AG10803 (cell line): Measurements from ENCODE around the gene SLC5A6.
A peak's percentile ranks its signal among the peaks of the same experiment; 100 is the strongest.

ENCODE experiments used
- DNase-seq: peaks from one replicate; pipeline ENCODE4 v3.0.0; 2010; ENCODE audit warnings: low read depth
- H3K4me3 ChIP-seq: 2 replicates; pipeline ENCODE4 v1.5.1; 2011; ENCODE audit warnings: mild to moderate bottlenecking, low read length, control low read depth
- CTCF ChIP-seq: conservative IDR thresholded peaks from 2 replicates; pipeline ENCODE4 v1.5.1; 2011; ENCODE audit warnings: mild to moderate bottlenecking, low read length, control low read depth, inconsistent platforms

SLC5A6 gene

GRCh38 chr2:27222407-27222806, 10.3 kb upstream of the SLC5A6 start:
- DNase-seq: no peak
- H3K4me3 ChIP-seq: no peak overlapping the region
- TF ChIP-seq CTCF: no peak

- no peak for TF ChIP-seq CTCF
- no peak for DNase-seq
- no peak overlapping the region for H3K4me3 ChIP-seq
Observed at GRCh38 chr2:27221166-27221565, 9.1 kb upstream of the SLC5A6 start.

GRCh38 chr2:27220091-27220490, 8.0 kb upstream of the SLC5A6 start:
- H3K4me3 ChIP-seq: no peak overlapping the region
- DNase-seq: no peak
- TF ChIP-seq CTCF: no peak

GRCh38 chr2:27219091-27219490, 7.0 kb upstream of the SLC5A6 start:
- no peak overlapping the region for H3K4me3 ChIP-seq
- DNase-seq: no peak
- no peak for TF ChIP-seq CTCF

GRCh38 chr2:27218614-27219013, 6.5 kb upstream of the SLC5A6 start:
- H3K4me3 ChIP-seq: no peak overlapping the region
- TF ChIP-seq CTCF: no peak
- no peak for DNase-seq

- TF ChIP-seq CTCF: 0 out of 2 replicates have a peak, but pooled peaks have one; percentile 0
- DNase-seq: peak; percentile 74
Observed at GRCh38 chr2:27217173-27218121, 5.4 kb upstream of the SLC5A6 start, which contains the start of gene CAD. Gene CAD (plus strand): TSS chr2:27217369. CDS start chr2:27217552, 183 bp downstream.

More at GRCh38 chr2:27217173-27218121, 5.4 kb upstream of the SLC5A6 start, which contains the start of gene CAD:
- peak within 1 kb of the TSS; percentile 88 for H3K4me3 ChIP-seq
